ENCODE data around the gene RTP1.

The RTP1 gene

DNA sequence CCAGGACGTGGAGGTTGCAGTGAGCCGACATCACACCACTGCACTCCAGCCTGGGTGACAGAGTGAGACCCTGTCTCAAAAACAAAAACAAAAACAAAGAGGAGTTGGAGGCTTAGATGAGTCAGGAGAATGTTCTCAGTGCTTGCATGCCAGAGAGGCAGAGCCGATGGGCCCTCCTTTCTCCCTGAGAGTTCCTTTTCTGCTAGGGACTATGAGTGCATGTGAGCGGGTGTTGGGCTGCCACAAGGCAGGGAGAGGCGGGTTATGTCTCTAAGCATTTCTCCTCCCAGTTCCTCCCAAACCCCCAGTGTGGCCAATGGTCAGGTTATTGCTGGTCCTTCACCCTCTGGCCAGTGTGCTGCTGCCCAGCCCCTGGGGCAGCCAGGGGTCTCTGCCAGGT is 45.1 kb downstream of the RTP1 start:
- no peak overlapping the region for H3K4me3 ChIP-seq (ENCODE audit: low read length)
- TF ChIP-seq ZNF274 (IDR thresholded peaks at IDR 0.05; ENCODE audit: low read depth, low read length) = no peak

DNA sequence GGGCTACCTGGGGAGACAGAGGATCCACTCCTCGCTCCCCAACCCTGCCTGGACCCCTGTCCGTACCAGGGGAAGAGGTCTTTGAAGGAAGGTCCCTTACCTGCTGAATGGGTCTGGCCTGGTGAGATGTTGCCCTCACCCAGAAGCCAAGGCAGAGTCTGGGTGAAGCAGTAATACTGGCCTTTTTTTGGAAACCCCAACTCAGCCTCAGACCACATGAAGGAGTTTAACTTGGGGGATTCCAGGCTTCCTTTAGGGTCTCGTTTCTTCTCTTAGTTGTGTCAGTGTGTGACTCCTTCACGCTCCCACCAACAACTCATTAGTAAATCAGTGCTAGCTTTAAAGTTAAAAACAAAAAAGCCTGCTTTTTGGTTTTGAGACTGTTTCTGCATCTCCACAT is 45.6 kb downstream of the RTP1 start:
- no peak overlapping the region for H3K4me3 ChIP-seq (ENCODE audit: low read length)
- no peak for TF ChIP-seq ZNF274 (IDR thresholded peaks at IDR 0.05; ENCODE audit: low read depth, low read length)

DNA sequence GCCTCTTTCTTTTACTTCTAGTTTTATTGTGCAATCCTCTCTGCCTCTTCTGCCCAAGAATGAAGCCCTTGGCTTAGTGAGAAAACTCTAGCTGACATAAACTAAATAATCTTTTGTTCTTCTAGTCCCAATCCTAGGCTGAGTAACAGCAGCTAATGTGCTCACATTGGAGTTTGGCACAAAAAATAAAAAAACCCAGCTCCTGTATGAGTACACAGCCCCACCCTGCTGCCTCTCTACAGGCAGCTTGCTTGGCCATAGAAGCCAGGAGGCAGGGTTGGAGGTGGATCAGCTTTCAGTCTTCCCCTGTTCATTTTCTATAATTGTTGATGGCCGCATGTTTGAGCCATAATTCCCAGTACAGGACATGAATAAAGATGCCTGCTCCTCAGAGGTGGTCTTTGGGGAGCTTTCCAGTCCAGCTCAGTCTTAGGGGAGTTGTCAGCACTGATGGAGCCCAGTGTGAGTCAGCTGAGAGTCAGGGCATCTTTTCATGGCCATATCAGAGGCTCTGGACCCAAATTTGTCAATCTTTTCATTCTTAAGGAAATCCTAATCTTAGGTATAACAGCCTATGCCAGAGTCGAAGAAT is 46.7 kb downstream of the RTP1 start:
- no peak overlapping the region for H3K4me3 ChIP-seq (ENCODE audit: low read length)
- no peak for TF ChIP-seq ZNF274 (IDR thresholded peaks at IDR 0.05; ENCODE audit: low read depth, low read length)

DNA sequence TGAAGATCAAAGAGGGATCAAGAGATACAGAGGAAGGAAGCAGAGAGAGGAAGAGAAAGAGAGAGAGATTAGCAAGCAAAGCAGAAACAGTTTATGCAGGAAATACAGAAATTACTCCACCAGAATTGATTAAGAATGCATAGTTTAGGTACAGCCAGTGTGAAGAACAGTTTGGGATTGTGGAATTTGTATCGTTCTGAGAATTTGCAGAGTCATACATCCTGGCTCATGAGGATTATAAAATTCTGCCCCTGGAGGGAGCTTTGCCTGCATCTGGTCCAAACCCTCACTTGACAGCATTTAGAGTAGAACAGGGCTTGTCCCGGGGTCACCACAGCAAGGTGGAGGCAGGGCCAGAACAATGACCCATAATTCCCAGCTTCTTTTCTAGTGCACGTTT is 50.1 kb downstream of the RTP1 start:
- H3K4me3 ChIP-seq (ENCODE audit: low read length) = no peak overlapping the region
- TF ChIP-seq ZNF274 (IDR thresholded peaks at IDR 0.05; ENCODE audit: low read depth, low read length) = no peak
